GM12891 (cell line): ENCODE measurements around the gene ZNF175.

Experiments
- POLR2A ChIP-seq: IDR thresholded peaks from 2 replicates; pipeline ENCODE4 v1.6.1; 2011; ENCODE audit warnings: low read depth, low read length, control low read depth
- POLR2AphosphoS5 ChIP-seq: IDR thresholded peaks from 2 replicates; pipeline ENCODE4 v1.6.1; 2011; ENCODE audit warnings: low read depth, low read length, control low read depth
- SPI1 ChIP-seq: IDR thresholded peaks from 2 replicates; pipeline ENCODE4 v1.6.1; 2011; ENCODE audit warnings: low read depth, low read length, control low read depth
- TAF1 ChIP-seq: IDR thresholded peaks from 2 replicates; pipeline ENCODE4 v1.6.1; 2011; ENCODE audit warnings: low read depth, low read length, control low read depth

DNA sequence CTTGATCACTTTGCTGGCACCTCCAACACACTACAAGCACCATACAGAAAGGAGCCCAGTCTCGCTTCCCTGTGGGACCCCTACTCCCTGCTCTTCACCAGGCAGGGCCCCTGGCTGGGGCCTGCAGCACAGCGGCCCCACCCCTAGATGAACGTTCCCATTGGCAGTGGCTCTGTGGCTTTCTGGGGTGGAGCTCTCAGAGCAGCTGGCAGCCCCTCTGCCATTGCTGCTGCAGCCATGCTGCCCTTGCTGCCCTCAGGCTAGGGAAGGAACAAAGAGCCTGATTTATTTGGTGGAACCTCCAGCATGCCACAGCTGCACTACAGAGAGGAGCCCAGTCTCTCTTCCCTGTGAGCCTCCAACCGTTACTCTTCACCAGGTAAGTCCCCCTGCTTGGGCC lies 45.4 kb upstream of the ZNF175 start:
- TF ChIP-seq TAF1: no peak
- TF ChIP-seq POLR2A: no peak
- no peak for TF ChIP-seq POLR2AphosphoS5
- TF ChIP-seq SPI1: no peak
